Measurements from ENCODE around the gene SNX30.

The SNX30 gene

DNA sequence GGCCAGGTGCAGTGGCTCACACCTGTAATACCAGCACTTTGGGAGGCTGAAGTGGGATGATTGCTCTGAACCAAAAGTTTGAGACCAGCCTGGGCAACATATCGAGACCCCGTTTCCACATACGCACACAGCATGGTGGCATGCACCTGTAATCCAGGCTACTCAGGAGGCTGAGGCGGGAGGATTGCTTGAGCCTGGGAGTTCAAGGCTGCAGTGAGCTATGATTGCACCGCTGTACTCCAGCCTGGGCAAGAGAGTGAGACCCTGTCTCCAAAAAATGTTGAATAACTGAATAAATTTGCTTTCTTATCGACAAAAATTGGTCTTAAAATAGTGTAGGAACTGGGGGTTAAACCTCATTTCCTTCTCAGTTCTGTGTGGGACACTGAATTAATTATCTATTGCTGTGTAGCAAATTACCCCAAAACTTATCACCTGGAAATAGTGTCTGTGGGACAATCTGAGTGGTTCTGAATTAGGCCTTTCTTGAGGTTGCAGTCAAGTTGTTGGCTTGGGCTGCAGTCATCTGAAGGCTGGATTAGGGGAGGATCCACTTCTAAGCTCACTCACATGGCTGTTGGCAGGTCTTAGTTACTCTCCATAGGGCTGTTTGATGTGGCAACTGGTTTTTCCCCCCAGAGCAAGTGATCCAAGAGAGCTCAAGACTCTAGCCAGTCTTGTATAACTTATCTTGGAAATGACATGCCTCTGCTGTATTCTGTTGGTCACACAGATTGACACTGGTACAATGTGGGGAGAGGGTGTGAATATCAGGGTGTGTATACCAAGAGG lies 2.0 kb downstream of the SNX30 start:
- no peak for DNase-seq

DNA sequence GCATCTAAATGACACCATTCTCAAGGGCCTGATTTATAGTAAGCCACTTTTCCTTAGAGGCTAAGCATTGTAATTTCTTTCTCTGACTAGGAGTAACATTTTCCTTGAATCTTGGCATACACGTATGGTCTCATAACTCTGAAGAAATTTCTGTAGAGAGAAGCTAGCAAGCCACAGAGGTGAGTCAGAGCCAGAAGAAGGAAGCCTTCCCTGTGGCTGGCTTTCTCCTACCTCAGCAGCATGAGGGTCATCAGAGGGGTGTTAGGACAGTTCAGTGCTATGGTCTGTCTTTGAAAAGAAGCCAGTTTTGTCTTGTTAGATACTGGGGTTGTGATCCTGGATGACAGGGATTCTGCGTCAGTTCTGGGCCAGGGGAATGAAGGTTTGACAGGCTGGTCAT lies 3.2 kb downstream of the SNX30 start:
- no peak for DNase-seq

DNA sequence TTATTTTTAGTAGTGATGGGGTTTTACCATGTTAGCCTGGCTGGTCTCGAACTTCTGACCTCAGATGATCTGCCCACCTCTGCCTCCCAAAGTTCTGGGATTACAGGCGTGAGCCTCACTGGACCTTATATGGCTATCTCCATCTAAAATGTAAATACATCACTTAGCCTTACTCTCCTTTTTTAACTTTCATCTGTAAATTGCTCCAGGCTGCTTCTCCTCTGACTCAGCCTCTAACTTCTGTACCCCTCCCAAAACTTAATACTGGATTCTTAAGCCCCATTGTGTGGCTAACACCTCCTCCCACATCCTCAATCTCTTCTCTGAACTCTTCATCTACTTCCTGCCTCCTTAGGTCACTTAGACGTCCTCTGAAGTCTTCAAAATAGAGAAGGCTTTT lies 4.0 kb downstream of the SNX30 start:
- no peak for DNase-seq

DNA sequence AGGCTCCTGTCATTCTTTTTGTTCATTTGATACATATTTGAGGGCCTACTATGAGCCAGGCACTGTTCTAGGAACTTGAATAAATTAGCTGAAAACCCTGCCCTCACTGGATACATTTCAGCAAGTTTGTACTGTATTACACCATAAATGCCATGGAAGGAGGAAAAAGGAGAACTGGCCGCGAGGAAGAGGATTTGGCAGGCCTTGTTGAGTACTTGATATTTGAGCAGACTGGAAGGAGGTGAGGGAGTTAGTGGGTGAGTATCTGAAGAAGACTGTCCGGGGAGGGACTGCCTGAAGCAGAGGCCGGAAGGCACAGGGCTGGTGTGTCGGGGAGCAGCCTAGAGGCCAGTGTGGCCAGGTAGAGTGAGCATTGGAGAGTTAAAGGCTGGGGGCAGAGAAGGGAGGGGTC lies 4.5 kb downstream of the SNX30 start:
- no peak for DNase-seq

DNA sequence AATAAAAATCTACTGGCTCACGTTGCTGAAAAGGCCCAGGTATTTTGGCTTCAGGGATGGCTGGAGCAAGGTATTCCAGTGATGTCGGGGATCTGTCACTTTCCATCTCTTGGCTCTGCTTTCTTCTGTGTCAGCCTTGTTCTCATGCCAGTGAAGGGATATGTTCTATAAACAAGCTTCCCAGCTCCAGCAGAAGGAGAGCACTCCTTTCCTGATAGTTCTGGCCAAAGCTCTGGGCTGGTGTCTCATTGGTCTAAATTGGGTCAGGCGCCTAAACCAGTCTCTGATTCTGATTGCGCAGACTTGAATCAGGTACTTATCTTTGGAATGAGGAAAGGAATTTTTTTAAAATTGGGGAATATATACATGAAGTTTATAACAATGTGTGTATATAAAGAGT lies 5.1 kb downstream of the SNX30 start:
- DNase-seq, result no peak

DNA sequence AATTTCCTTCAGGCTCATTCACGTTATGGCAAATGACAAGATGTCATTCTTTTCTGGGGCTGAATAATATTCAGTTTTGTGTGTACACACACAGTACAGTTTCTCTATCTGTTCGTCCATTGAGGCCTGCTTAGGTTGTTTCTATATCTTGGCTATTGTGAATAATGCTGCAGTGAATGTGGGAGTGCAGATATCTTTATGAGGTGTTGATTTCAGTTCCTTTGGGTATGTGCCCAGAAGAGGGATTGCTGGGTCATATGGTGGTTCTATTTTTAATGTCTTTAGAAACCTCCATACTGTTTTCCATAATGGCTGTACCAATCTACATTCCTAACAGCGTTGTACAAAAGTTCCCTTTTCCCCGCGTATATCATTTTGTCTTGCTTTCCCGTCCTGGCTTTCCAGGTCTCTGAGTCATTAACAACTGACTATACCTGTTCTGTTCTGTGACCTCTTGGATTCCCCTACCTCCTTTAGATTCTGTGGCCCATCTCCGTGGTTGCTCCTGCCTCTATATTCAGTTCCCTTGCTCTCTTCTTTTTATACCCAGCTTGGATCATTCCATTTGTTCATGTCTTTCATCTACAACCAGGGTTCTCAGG lies 6.8 kb downstream of the SNX30 start:
- no peak for DNase-seq

DNA sequence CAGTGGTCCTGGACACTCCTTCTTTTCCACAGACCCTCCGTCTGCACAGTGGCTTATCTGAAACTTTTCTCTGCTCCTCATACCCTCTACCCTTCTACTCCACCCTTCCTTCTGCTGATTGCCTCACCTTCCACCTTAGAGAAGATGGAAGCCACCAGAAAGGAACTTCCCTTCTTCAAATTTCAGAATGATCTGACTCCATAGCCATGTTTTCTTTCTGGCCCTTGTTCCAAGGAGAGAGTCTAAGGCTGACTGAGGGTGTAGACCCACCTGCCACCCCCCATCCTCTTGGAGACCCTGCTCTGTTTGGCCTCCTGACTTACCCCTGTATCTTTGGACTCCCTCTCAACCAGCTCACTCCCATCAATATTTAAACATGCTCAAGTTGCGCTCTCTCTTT lies 7.4 kb downstream of the SNX30 start:
- DNase-seq, result no peak

DNA sequence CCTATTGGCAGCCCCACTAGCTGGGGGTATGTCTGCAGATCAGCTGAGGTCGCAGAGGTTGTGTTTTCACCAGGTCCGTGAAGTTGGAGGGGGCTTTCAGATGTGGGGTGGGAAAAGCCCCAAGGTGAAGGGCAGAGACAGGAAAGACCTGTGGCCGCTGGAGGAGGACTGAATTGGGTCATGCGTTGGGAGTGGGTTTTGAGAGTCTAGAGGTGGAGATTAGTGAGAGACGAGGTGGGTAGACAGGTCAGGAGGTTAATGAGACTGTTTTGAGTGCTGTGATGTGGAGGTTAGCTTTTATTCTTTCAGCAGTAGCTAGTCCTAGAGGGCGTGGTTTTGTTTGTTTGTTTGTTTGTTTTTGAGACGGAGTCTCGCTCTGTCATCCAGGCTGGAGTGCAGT lies 10.3 kb downstream of the SNX30 start:
- DNase-seq, result no peak

DNA sequence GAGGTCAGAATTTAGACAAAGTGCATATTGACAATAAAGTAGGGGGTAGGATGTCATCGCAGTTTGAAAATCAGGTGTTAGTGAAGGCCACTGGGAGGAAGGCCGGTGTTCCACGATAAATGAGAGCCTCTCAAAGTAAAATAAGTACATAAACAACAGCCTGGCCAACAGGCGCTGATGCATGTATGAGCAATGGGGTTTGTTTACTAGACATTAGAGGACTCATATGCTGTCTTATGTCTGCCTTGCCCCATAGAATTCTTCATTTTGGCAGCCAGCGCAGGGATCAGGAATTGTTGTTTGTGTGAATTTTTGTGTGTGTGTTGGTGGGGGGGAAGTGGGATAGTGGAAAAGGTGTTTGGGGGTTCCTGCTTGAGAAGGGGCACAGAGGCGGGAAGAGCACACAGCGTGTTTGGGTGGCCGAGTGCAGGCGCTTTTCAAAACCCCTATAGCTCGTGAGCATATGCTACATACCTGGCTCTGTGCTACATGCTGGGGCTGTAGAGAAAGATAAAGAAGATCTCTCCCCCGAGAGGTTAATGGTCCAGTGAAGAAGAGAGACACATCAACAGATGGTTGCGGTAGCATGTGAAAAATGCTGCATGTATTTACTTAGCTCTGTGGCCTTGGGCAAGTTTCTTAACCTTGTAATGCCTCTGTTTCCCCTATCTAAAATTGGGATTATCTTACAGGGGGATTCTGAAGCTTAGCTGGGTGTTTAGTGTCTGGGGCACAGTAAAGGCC lies 11.5 kb downstream of the SNX30 start:
- no peak for DNase-seq

DNA sequence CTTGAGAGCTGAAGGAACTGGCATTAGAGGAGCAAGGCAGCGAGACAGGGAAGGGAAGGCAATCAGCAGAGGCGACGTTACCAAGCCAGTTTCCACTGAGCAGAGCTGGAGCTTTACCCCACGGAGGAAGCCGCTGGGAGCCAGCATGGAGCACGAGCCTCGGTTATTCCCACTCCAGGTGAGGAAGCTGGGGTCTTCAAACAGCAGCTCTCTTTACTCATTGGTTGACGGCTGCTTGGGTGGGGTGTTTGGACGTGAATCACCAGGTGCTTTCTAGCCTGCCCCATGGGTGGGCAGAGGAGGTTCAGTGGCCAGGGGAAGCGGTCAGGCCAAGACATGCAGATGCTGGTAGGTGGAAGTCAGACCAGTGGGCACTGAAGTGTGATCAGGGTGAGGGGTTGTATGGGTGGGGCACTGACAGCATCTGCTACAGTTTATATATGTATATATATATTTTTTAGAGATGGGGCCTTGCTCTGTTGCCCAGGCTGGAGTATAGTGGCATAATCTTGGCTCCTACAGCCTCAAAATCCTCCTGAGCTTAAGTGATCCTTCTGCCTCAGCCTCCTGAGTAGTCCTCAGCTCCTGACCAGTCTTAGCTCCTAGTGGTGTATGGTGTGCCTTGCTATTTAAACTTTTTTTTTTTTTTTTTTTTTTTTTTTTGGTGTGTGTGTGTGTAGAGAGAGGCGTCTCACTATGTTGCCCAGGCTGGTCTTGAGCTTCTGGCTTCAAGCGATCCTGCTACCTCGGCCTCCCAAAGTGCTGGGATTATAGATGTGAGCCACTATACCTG lies 12.4 kb downstream of the SNX30 start:
- no peak for DNase-seq

DNA sequence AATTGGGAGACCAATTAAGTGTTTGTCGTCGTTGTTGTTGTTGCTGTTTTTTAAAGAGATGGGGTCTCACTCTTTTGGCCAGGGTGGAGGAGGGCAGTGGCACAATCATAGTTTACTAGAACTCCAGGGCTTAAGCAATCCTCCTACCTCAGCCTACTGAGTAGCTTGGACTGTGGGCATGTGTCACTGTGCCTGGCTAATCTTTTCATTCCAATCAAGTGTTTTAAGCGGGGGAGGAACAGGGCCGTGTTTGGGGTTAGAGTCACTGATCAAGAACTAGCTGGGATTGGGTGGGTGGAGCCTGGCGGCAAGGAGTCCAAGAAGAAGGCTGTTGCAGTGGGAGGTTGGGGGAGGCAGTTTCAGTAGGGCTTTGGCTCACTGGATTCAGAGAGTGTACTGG lies 13.8 kb downstream of the SNX30 start:
- DNase-seq, result no peak

DNA sequence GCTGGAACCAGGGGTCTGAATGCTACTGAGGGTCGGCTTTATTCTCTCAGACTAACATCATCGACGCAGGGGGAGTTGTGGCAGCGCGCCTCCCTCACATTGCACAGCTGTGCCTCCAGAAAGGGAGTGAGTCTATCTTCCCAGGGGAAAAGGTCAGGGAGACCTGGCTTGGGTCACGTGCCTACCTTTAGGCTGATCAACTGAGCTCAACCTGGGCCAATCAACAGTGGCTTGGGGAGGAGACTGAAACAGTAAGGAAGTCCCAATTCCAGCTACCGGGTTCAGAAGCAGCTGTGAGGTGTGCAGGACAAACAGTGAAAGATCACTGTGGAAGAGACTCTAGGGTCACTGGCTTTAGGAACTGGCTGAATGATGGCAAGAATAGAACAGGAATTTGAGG lies 14.3 kb downstream of the SNX30 start:
- DNase-seq, result no peak

DNA sequence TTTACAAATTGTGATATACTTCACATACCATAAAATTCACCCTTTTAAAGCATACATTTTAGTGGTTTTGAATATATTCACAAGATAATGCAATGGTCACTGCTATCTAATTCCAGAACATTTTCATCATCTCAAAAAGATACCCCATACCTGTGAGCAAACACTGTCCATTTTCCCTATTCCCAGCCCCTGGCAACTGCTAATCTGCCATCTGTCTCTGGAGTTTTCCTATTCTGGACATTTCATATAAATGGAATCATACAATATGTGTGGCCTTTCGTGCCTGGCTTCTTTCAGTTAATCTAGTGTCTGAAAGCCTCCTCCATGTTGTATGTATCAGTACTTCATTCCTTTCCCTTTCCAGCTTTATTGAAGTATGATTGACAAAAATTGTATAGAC lies 14.7 kb downstream of the SNX30 start:
- no peak for DNase-seq

DNA sequence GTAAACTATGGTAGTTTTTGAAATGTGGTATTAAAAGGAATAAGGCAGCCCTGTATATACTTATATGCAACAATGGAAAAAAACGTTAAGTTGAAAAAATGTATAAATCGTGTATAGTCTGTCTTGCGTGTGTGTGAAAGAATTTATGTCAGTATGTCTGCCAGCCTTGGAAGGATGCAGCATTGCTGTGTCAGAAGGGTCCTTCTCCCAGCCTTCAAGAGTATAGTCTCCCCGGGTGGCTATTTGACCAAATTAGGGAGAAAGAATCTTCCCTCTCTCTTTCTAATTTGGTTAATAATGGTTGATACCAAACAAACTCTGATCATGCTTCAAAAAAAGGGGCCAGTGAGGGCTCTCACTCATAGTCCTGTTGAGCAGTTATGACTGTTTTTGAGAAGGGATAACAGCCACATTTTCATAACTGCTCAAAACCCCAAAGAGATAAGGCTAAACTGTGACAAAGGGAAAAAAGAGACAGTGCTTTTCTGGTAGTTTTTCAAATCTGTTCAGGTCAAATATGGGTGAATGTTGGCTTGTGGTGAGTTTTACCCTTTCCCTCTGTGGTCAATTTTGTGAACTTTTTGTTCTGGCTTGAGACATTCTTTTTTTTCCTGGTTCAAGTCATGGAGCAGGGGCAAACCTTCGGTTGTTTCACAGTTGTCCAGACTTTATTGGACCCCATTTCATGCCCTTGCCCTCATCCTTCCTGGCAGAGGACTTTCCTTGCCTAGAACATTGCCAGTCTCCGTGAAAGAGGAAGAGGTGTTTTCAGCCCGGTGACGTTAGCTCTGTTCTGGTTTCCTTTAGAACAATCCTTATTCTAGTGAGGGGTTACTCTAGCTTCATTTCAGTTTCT lies 21.0 kb downstream of the SNX30 start:
- DNase-seq, result no peak

DNA sequence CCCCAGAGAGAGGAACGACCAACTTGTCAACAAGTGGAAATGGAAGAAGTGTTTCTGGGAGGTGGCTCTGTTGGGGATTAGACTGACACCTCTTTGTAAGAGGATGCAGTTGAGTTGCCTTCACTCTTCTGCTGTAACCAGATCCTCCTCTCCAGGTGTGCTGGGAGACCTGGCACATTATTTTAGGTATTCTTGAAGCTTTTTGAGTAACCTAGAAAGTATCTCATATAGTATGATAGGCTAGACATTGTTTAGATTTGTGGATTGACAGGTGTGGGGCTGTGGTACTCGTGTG lies 21.6 kb downstream of the SNX30 start:
- DNase-seq, result no peak

DNA sequence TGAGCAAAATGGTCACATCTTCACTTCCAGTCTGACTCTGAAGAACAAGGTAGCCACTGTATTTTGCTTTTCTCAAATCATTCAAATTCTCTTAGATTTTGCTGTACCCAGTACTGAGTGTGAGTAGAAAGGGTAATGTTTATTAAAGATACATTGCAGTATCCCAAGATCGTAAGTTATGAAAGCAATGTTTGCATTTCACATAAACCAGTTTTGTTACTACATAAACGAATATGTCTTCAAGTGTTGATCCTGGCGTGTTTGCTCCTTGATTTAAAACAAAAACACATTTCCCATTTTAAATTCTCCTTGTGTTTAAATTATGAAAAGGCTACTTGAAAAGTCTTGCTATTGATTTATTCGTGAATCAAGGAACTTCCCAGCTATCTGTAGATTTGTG lies 22.0 kb downstream of the SNX30 start:
- no peak for DNase-seq

DNA sequence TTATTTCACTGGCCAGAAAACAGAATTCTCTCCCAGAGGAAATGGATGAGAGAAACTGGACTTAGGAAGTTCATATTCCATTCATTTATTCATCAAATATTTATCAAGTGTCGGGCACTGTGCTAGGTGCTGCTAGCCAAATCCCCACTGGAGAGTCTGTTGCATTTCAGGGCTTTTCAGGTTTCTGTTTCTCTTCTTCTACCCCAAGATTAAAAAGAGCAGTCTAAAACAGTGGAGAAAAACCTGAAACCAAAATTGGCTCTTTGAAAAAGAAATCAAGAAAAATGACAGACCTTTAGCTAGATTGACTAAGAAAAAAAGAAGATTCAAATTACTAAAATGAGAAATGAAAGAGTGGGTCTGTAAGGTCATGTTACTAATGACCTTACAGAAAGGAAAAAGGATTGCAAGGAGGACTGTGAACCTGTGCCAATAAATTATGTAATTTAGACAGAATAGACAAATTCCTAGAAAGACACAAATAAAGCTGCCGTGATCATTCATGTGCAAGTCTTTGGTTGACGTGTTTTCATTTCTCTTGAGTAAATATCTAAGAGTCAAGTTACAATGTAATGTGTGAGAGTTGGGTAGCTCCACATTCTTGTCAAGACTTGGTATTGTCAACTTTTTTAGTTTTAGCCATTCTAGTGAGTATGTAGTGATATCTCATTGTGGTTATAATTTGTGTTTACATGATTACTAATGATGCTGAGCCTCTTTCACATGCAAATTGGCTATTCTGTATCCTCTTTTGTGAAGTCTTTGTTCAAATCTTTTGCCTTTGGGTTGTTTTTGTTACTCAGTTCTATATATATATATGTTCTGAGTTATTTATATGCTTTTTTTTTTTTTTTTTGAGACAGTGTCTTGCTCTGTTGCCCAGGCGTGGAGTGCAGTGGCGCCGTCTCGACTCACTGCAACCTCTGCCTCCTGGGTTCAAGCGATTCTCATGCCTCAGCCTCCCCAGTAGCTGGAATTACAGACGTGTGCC lies 23.7 kb downstream of the SNX30 start:
- no peak for DNase-seq

DNA sequence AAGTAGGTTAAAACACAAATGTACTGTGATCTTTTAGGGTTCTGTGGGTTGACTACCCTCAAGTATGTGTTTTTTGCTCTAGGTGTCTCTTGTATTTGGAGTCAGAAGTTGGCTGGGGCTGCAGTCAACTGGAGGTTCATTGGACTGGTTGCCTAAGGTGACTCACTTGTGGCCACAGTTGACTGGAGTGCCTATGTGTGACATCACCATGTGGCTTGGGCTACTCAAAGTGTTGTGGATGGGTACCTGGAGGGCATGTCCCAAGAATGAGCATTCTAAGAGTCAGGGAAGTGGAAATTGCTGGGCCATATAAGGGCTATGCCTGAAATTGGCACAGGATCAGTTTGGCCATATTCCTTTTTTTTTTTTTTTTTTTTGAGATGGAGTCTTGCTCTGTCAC lies 27.4 kb downstream of the SNX30 start:
- no peak for DNase-seq

DNA sequence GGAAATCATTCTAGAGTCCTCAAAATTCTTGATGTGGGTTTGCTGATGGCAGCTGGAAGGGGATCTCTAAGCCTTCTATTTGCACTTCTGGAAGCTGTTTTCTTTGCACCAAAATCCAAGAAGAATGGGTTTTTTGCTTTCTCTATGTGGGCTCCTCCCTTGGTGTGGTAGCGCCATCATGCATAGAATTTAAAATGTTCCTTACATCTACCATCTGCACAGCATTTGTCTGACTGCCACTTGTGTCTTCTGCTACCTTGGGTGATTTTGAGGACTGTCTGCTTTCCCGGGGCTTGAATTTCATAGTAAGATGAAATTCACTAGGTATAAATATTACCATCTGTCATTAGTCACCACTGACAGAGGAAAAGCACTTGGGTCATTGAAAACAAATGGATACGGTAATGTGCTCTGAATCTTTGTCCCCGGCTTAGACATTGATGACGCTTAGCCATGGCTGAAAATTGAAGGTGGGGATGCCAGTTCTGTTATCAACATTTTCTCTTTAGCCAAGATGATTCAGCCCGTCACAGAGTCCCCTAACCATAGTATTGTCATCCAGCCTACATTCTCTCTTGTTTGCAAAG lies 30.0 kb downstream of the SNX30 start:
- DNase-seq, result no peak

DNA sequence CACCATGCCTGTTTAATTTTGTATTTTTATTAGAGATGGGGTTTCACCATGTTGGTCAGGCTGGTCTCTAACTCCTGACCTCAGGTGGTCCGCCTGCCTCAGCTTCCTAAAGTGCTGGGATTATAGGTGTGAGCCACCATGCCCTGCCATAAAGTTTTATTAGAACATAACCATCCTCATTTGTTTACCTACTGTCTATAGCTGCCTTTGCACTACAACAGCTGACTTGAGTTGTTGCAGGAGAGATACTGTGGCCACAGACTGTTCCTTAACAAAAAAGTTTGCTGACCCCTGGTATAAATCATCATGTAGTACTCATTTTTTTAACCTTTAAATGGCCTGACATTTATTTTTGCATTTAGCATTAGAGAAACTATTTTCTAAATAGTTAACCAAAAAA lies 31.7 kb downstream of the SNX30 start:
- DNase-seq, result no peak

DNA sequence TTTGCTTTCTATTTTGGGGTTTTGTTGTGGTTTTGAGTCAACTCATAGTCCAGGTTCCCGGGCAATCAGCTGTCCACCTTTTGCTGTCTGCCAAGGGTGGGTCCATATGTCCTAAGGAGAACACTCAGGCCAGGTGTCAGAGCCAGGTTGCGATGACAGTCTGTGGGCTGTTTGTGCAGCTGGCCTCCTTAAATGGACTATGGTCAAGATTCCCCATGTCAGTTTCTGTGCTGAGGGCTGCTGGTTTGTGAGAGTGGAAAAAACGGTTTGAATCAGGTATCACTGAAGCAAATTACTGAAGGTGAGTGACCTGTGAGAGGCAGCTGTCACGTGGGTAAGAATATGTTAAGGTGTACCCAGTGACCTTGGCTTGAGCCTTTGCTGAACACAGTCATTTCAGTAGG lies 33.0 kb downstream of the SNX30 start:
- no peak for DNase-seq
